Measurements from ENCODE around the gene VAV2. TPM values are rescaled to one million over a fixed set of nuclear protein-coding genes. Genes with fewer than 3 reads are reported as not detected.

VAV2 gene
- total RNA-seq, 4 donors from 2014 or later = 10.3 to 20.1 (median 13.1) TPM

DNA sequence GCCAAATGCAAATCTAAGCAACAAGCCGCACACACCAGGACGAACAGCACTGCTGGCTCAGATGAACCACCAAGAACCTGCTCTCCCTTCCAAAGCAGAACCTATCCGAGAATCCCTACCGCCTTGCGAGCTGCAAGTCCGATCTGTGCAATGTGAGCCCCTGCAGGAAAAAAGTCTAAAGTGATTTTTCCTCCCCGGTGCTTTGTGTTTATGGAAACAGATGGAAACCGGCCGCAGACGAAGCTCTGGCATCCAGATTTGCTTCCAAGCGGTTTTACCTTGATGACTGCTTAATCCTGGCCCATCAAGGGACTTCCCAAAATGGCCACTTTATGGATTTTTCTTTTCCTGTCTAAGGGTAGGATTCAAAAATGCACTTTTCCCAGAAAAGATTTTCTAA, 112.5 kb downstream of the VAV2 start:
- WGBS, 2 donors = 88 to 91% methylated on average over 11 of the region's 11 CpGs
- H3K27ac ChIP-seq = no peak overlapping the region
- peaks cover 0 to 48% (median 0%) of the 10 kb centered on the region in 4 donors for H3K4me1 ChIP-seq

GRCh38 chr9:133878402-133878801, 113.7 kb downstream of the VAV2 start:
- H3K27me3 ChIP-seq = no peaks in the 10 kb centered on the region
- H3K4me1 ChIP-seq = peaks cover 0 to 54% (median 0%) of the 10 kb centered on the region in 4 donors
- no peak for DNase-seq (ENCODE audit: low spot score in 2 of 2)
- WGBS, 2 donors = 86 to 98% methylated on average over 12 to 13 of the region's 13 CpGs
- no peak overlapping the region for H3K27ac ChIP-seq
- no peak for TF ChIP-seq CTCF (IDR thresholded peaks at IDR 0.05)
- TF ChIP-seq POLR2A (IDR thresholded peaks at IDR 0.05) = no peak
- no peak for TF ChIP-seq EP300 (IDR thresholded peaks at IDR 0.05)
- no peaks in the 10 kb centered on the region for H3K36me3 ChIP-seq
- H3K4me3 ChIP-seq = no peak overlapping the region
- H3K9me3 ChIP-seq = no peaks in the 10 kb centered on the region

More for the DNA sequence above, 112.5 kb downstream of the VAV2 start:
- TF ChIP-seq POLR2A (IDR thresholded peaks at IDR 0.05) = no peak
- no peak for TF ChIP-seq CTCF (IDR thresholded peaks at IDR 0.05)
- TF ChIP-seq EP300 (IDR thresholded peaks at IDR 0.05) = no peak
- DNase-seq (ENCODE audit: low spot score in 2 of 2) = no peak
- H3K27me3 ChIP-seq = no peaks in the 10 kb centered on the region
- no peaks in the 10 kb centered on the region for H3K9me3 ChIP-seq
- no peak overlapping the region for H3K4me3 ChIP-seq
- no peaks in the 10 kb centered on the region for H3K36me3 ChIP-seq

- H3K27ac ChIP-seq = no peak overlapping the region
- H3K36me3 ChIP-seq = no peaks in the 10 kb centered on the region
- no peaks in the 10 kb centered on the region for H3K9me3 ChIP-seq
- TF ChIP-seq EP300 (IDR thresholded peaks at IDR 0.05) = no peak
- TF ChIP-seq CTCF (IDR thresholded peaks at IDR 0.05) = no peak
- TF ChIP-seq POLR2A (IDR thresholded peaks at IDR 0.05) = no peak
- H3K4me1 ChIP-seq = peaks cover 0 to 53% (median 0%) of the 10 kb centered on the region in 4 donors
- no peak overlapping the region for H3K4me3 ChIP-seq
- no peaks in the 10 kb centered on the region for H3K27me3 ChIP-seq
- WGBS, 2 donors = 91% methylated on average over 5 to 17 of the region's 17 CpGs
- no peak for DNase-seq (ENCODE audit: low spot score in 2 of 2)
Observed at GRCh38 chr9:133877967-133878366, 114.2 kb downstream of the VAV2 start.

DNA sequence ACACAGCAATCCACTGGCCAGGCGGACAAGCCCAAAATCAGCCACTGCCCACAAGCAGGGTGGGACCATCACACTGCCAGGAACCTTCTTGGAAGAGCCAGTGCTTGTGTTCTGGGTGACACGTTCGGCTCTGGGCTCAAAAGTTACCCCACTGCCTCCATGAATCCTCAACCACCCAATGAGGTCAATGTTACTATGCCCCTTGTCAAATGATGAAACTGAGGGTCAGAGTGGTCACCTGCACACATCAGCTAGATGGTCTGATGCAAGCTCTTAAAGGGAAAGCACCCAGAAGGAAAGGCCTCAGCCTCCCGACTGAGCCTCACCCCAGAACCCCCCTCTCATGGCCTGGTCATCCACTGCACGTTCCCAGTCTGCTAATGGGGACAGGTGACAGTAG, 114.8 kb downstream of the VAV2 start:
- Histone ChIP-seq H3K36me3 (no peaks in the 10 kb centered on the region), H3K9me3 (no peaks in the 10 kb centered on the region), H3K4me3 (no peak overlapping the region), H3K27me3 (no peaks in the 10 kb centered on the region), H3K4me1 (peaks cover 0 to 47% (median 0%) of the 10 kb centered on the region in 4 donors), H3K27ac (no peak overlapping the region)
- DNase-seq (ENCODE audit: low spot score in 2 of 2) = no peak
- no peak for TF ChIP-seq CTCF (IDR thresholded peaks at IDR 0.05)
- TF ChIP-seq POLR2A (IDR thresholded peaks at IDR 0.05) = no peak
- no peak for TF ChIP-seq EP300 (IDR thresholded peaks at IDR 0.05)
- whole genome bisulfite sequencing, 2 donors = 86 to 92% methylated on average over 5 of the region's 5 CpGs

- H3K36me3 ChIP-seq = no peaks in the 10 kb centered on the region
- H3K4me3 ChIP-seq = no peak overlapping the region
- H3K4me1 ChIP-seq = peaks cover 0 to 42% (median 0%) of the 10 kb centered on the region in 4 donors
- no peak for TF ChIP-seq POLR2A (IDR thresholded peaks at IDR 0.05)
- no peak for TF ChIP-seq CTCF (IDR thresholded peaks at IDR 0.05)
- no peak for TF ChIP-seq EP300 (IDR thresholded peaks at IDR 0.05)
- no peak overlapping the region for H3K27ac ChIP-seq
- WGBS, 2 donors = 88 to 89% methylated on average over 13 of the region's 13 CpGs
- no peak for DNase-seq (ENCODE audit: low spot score in 2 of 2)
- H3K9me3 ChIP-seq = no peaks in the 10 kb centered on the region
- no peaks in the 10 kb centered on the region for H3K27me3 ChIP-seq
Observed at GRCh38 chr9:133876836-133877235, 115.3 kb downstream of the VAV2 start.

All from tibial nerve (tissue), 4 donors.